Measurements from ENCODE around the gene IFT122.

GRCh38 chr3:129559565-129560079 is 119.6 kb downstream of the IFT122 start:
- no peak for TF ChIP-seq CTCF (IDR thresholded peaks at IDR 0.05)
- TF ChIP-seq POLR2A (IDR thresholded peaks at IDR 0.05), result no peak

All from right lobe of liver (tissue), 4 donors.